H1 (cell line): Measurements from ENCODE around the gene TSSC4. TPM values are rescaled to one million over a fixed set of nuclear protein-coding genes. Genes with fewer than 3 reads are reported as not detected.

ENCODE experiments used
- CTCF ChIA-PET: fragments of 300-600 bp; sonication (Branson Sonifier 250); formaldehyde crosslinking; loops from one replicate; lab custom pipeline; 2021; ENCODE audit not compliant: partially characterized antibody; lab: Charles Lee
- POLR2A ChIA-PET: fragments of 300-600 bp; sonication (Branson Sonifier 250); formaldehyde crosslinking; loops from one replicate; lab custom pipeline; 2021; ENCODE audit warnings: inconsistent platforms; ENCODE audit not compliant: partially characterized antibody; lab: Charles Lee
- DNase-seq, 2 experiments: peaks; one replicate each; pipeline versions ENCODE4 v3.0.0 to v3.0.0-alpha.2; 2010 to 2022; ENCODE audit warnings: low spot score in 2 of 2, low read depth in 1 of 2, mixed read lengths in 1 of 2
- FAIRE-seq: peaks from 2 replicates; lab custom pipeline; 2011; peaks lifted over from hg19 to GRCh38; lab: Jason Lieb, UNC
- H2AFZ ChIP-seq: 2 replicates; pipeline ENCODE4 v1.8.1; 2012; ENCODE audit warnings: low read length, inconsistent platforms
- H2AK5ac ChIP-seq: 2 replicates; pipeline ENCODE4 v1.6.1; 2013; ENCODE audit warnings: low read depth, low read length
- H2BK120ac ChIP-seq: replicated peaks from 2 replicates; pipeline ENCODE3; 2013; ENCODE audit warnings: low read depth, low read length, inconsistent platforms
- H2BK12ac ChIP-seq: 2 replicates; pipeline ENCODE4 v1.6.1; 2013; ENCODE audit warnings: low read depth, low read length
- H2BK15ac ChIP-seq: 2 replicates; pipeline ENCODE4 v1.6.1; 2013; ENCODE audit warnings: low read length
- H2BK20ac ChIP-seq: 2 replicates; pipeline ENCODE4 v1.6.1; 2013; ENCODE audit warnings: low read length
- H2BK5ac ChIP-seq: 2 replicates; pipeline ENCODE4 v1.6.1; 2013; ENCODE audit warnings: low read depth, low read length
- H3K14ac ChIP-seq: 2 replicates; pipeline ENCODE4 v1.6.1; 2013; ENCODE audit warnings: inconsistent platforms; ENCODE audit not compliant: insufficient read length
- H3K18ac ChIP-seq: 2 replicates; pipeline ENCODE4 v1.6.1; 2013; ENCODE audit warnings: low read length; ENCODE audit errors: extremely low read depth
- H3K23ac ChIP-seq: 2 replicates; pipeline ENCODE4 v1.6.1; 2013; ENCODE audit warnings: inconsistent platforms; ENCODE audit not compliant: insufficient read length
- H3K23me2 ChIP-seq: 2 replicates; pipeline ENCODE4 v1.6.1; 2013; ENCODE audit warnings: low read depth, low read length
- H3K27ac ChIP-seq: 2 replicates; pipeline ENCODE4 v1.6.1; 2011; ENCODE audit warnings: low read depth, low read length, inconsistent platforms
- H3K27me3 ChIP-seq, 4 experiments: replicated peaks in 1 of 4; 1 replicate in 1 of 4; 2 replicates in 3 of 4; pipeline versions ENCODE4 v1.6.1 to v1.8.1; 2011 to 2013; ENCODE audit warnings: low read length in 3 of 4, mild to moderate bottlenecking in 3 of 4, inconsistent platforms in 2 of 4, mixed read lengths in 2 of 4, moderate library complexity in 1 of 4; ENCODE audit not compliant: control insufficient read depth in 3 of 4, insufficient read depth in 3 of 4; ENCODE audit errors: extremely low read depth in 1 of 4
- H3K36me3 ChIP-seq, 4 experiments: 2 replicates each; pipeline versions ENCODE4 v1.6.1 to v1.8.1; 2011 to 2013; ENCODE audit warnings: mild to moderate bottlenecking in 4 of 4, low read length in 3 of 4, moderate library complexity in 2 of 4, control low read depth in 1 of 4, inconsistent platforms in 1 of 4; ENCODE audit not compliant: insufficient read depth in 4 of 4, control insufficient read depth in 2 of 4
- H3K4ac ChIP-seq: replicated peaks from 2 replicates; pipeline ENCODE3; 2013; ENCODE audit warnings: low read length, low read depth, mixed read lengths, inconsistent platforms; ENCODE audit not compliant: insufficient read length
- H3K4me1 ChIP-seq, 4 experiments: replicated peaks in 1 of 4; 1 replicate in 1 of 4; 2 replicates in 3 of 4; pipeline versions ENCODE4 v1.6.1 to v1.8.1; 2011 to 2013; ENCODE audit warnings: low read length in 3 of 4, inconsistent platforms in 2 of 4, mixed read lengths in 1 of 4; ENCODE audit not compliant: insufficient read depth in 4 of 4, control insufficient read depth in 3 of 4
- H3K4me2 ChIP-seq, 2 experiments: 2 replicates each; pipeline versions ENCODE4 v1.6.1 to v1.8.1; 2011 to 2013; ENCODE audit warnings: low read depth in 2 of 2, low read length in 2 of 2, control low read depth in 1 of 2, inconsistent platforms in 1 of 2, mild to moderate bottlenecking in 1 of 2; ENCODE audit not compliant: insufficient read depth in 1 of 2
- H3K4me3 ChIP-seq, 4 experiments: fragments of 200-600, 300-600 bp in 1 of 4; sonication (generic), shearing (Covaris generic), sonication (Bioruptor Twin) in 1 of 4; 2 replicates each; pipeline versions ENCODE4 v1.5.1 to v1.8.1; 2011 to 2016; ENCODE audit warnings: low read length in 4 of 4, low read depth in 3 of 4, control low read depth in 2 of 4, inconsistent platforms in 2 of 4, mild to moderate bottlenecking in 2 of 4, mixed read lengths in 1 of 4, moderate library complexity in 1 of 4; ENCODE audit not compliant: insufficient read depth in 2 of 4; ENCODE audit errors: extremely low read depth in 1 of 4
- H3K56ac ChIP-seq: replicated peaks from 2 replicates; pipeline ENCODE3; 2013; ENCODE audit warnings: low read depth, mild to moderate bottlenecking, mixed read lengths, low read length, inconsistent platforms; ENCODE audit not compliant: insufficient read length
- H3K79me1 ChIP-seq: 2 replicates; pipeline ENCODE4 v1.6.1; 2013; ENCODE audit warnings: low read depth, low read length, control low read depth
- H3K79me2 ChIP-seq, 2 experiments: 2 replicates each; pipeline versions ENCODE4 v1.6.1 to v1.8.1; 2012 to 2013; ENCODE audit warnings: low read length in 2 of 2, mild to moderate bottlenecking in 2 of 2, inconsistent platforms in 1 of 2; ENCODE audit not compliant: insufficient read depth in 2 of 2, control insufficient read depth in 1 of 2
- H3K9ac ChIP-seq, 4 experiments: replicated peaks in 1 of 4; 1 replicate in 1 of 4; 2 replicates in 3 of 4; pipeline versions ENCODE4 v1.6.1 to v1.8.1; 2011 to 2013; ENCODE audit warnings: low read depth in 3 of 4, low read length in 3 of 4, control low read depth in 2 of 4, mild to moderate bottlenecking in 2 of 4, moderate library complexity in 2 of 4, inconsistent platforms in 1 of 4; ENCODE audit errors: extremely low read depth in 1 of 4
- H3K9me3 ChIP-seq, 2 experiments: 2 replicates each; pipeline versions ENCODE4 v1.6.1 to v1.8.1; 2012 to 2013; ENCODE audit warnings: mild to moderate bottlenecking in 2 of 2, moderate library complexity in 2 of 2, control low read depth in 1 of 2, inconsistent platforms in 1 of 2, low read depth in 1 of 2, low read length in 1 of 2, mixed read lengths in 1 of 2; ENCODE audit not compliant: insufficient read depth in 2 of 2
- H4K20me1 ChIP-seq, 2 experiments: replicated peaks in 1 of 2; 2 replicates each; pipeline versions ENCODE3 to v1.8.1; 2011 to 2013; ENCODE audit warnings: inconsistent platforms in 2 of 2, low read length in 2 of 2, mild to moderate bottlenecking in 1 of 2; ENCODE audit not compliant: insufficient read depth in 2 of 2, control insufficient read depth in 1 of 2
- H4K5ac ChIP-seq: 2 replicates; pipeline ENCODE4 v1.6.1; 2013; ENCODE audit warnings: low read length, low read depth, mixed read lengths, inconsistent platforms; ENCODE audit not compliant: insufficient read length
- H4K8ac ChIP-seq: 2 replicates; pipeline ENCODE4 v1.8.0; 2013; ENCODE audit warnings: mild to moderate bottlenecking, moderate library complexity, low read length, inconsistent platforms; ENCODE audit not compliant: insufficient read depth; ENCODE audit errors: extremely low read depth
- H4K91ac ChIP-seq: replicated peaks from 2 replicates; pipeline ENCODE3; 2013; ENCODE audit warnings: low read length, mixed read lengths, inconsistent platforms; ENCODE audit not compliant: insufficient read length
- BCL11A ChIP-seq, 2 experiments: IDR thresholded peaks; one replicate each; pipeline ENCODE4 v1.6.1; 2011; ENCODE audit warnings: low read depth in 2 of 2, low read length in 2 of 2, mild to moderate bottlenecking in 2 of 2
- CHD2 ChIP-seq: IDR thresholded peaks from 2 replicates; pipeline ENCODE4 v1.6.1; 2012; ENCODE audit warnings: low read length, improper control_type of control experiment
- MAFK ChIP-seq: IDR thresholded peaks from 2 replicates; pipeline ENCODE4 v1.6.1; 2012; ENCODE audit warnings: low read depth, mild to moderate bottlenecking, improper control_type of control experiment, low read length
- RBBP5 ChIP-seq: IDR thresholded peaks from 2 replicates; pipeline ENCODE4 v1.7.1; 2012; ENCODE audit warnings: low read depth, mild to moderate bottlenecking, inconsistent platforms, low read length, moderate library complexity, borderline replicate concordance
- RXRA ChIP-seq: IDR thresholded peaks from 2 replicates; pipeline ENCODE4 v1.6.1; 2011; ENCODE audit warnings: low read depth, mild to moderate bottlenecking, low read length, moderate library complexity; ENCODE audit not compliant: insufficient read depth
- TAF1 ChIP-seq: IDR thresholded peaks from 2 replicates; pipeline ENCODE4 v1.6.1; 2011; ENCODE audit warnings: mild to moderate bottlenecking, low read depth, low read length
- YY1 ChIP-seq: IDR thresholded peaks from 2 replicates; pipeline ENCODE4 v1.6.1; 2011; ENCODE audit warnings: low read depth, mild to moderate bottlenecking, low read length
- WGBS, 2 experiments: shearing (Covaris generic) in 1 of 2; methylation state at CpG; one replicate each; pipeline versions ENCODE4 v1.1.6 to v1.1.7; 2013 to 2015; ENCODE audit warnings: low lambda C conversion rate in 2 of 2, mixed read lengths in 2 of 2, inconsistent platforms in 1 of 2, low coverage in 1 of 2, missing lambda C conversion rate in 1 of 2; ENCODE audit not compliant: insufficient replicate concordance in 2 of 2, insufficient coverage in 1 of 2, insufficient read length in 1 of 2; ENCODE audit errors: extremely low coverage in 1 of 2, missing lambda C conversion rate in 1 of 2; 5-methylcytosine and 5-hydroxymethylcytosine counted together
- polyA plus RNA-seq, 7 experiments: library from polyadenylated mRNA; depleted of rRNA in 3 of 7; stranded (reverse) in 5 of 7; unstranded in 2 of 7; fragments of >200 nt in 5 of 7; fragments of 200-250 nt in 2 of 7; gene quantifications; 1 replicate in 5 of 7; 2 replicates in 1 of 7; 4 replicates in 1 of 7; pipeline versions ENCODE4 v1.2.1 to v1.2.3, GENCODE V29; 2011 to 2013; ENCODE audit warnings: missing spikeins in 2 of 7, mixed read lengths in 2 of 7
- total RNA-seq: library from RNA; stranded (reverse); fragmentation: NEBNext Ultra II Directional; extraction: Animal tissue kit (Norgen Biotek cat#: 25700); gene quantifications from 2 replicates; pipeline ENCODE4 v1.2.1, GENCODE V29; 2021
- TF ChIP-seq, protein P1 (sequence below): IDR thresholded peaks from 2 replicates; pipeline ENCODE4 v1.6.1; 2011; ENCODE audit warnings: low read length, improper control_type of control experiment

The TSSC4 gene
- total and polyA plus RNA-seq, 2 of the 8 experiments (the other 6 are each of a cell fraction or from before 2014, with no cell fraction given) = 34.0 to 39.3 TPM

DNA sequence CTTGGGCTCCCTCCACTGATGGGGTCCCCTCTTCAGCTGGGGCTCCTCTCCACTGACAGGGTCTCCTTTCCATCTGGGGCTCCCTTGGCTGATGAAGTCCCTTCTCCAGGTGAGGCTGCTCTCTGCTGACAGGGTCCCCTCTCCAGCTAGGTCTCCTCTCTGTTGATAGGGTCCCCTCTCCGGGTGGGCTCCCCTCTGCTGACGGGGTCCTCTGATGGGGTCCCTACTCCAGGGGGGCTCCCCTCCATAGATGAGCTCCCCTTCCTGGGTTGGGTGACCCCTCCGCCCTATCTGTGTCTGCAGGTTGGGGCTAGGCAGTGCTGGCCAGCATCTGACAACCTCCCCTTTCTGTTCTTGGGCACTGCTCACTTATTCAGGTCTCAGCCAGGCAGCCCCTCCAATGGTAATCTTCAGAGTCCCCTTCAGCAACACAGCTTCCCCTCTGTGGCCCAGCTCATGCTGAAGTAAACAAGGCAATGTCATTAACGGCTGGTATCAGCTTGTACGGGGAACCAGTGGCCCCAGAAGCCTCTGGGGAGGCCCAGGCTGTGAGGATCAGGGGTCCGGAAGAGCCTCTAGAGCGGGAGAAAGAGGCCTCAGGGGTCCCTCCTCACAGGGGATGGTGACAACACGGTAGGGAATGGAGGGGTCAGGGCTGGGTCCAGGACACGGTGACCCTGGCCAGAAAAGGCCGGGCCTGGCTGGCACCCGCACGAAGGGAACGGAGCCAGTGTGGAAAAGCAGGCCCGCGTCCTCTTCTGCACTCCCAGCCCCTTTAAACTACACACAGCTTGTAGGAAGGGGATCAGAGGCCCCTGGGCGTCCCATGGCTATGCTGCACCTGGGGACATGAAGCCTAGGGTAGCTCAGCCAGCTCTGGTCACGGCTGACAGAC is 33.0 kb upstream of the TSSC4 start:
- no peak overlapping the region for H3K18ac ChIP-seq
- 92% methylated on average over 17 of the region's 17 CpGs; no CpG with 5 or more reads in 1 of the 2 experiments for WGBS, 2 experiments
- H3K56ac ChIP-seq = no peak overlapping the region
- H3K4me2 ChIP-seq = no peak overlapping the region
- ChIA-PET POLR2A (interaction anchor here (3.1 kb wide), 1 partner anchor 10 kb away, joined by 34 read pairs; the partner anchor contains the start of gene CD81), CTCF (interaction anchor here (0.9 to 1.8 kb wide), 5 partner anchors 13 to 181 kb away, joined by 3 to 9 read pairs (median 4); no protein-coding TSS in a partner anchor)
- H3K9ac ChIP-seq = no peak overlapping the region
- no peak overlapping the region for H2BK12ac ChIP-seq
- H2BK120ac ChIP-seq = no peak overlapping the region
- no peak overlapping the region for H2AFZ ChIP-seq
- no peaks in the 10 kb centered on the region for H3K79me1 ChIP-seq
- H3K9me3 ChIP-seq = no peaks in the 10 kb centered on the region
- H4K91ac ChIP-seq = no peak overlapping the region
- H4K20me1 ChIP-seq = peaks cover 0 to 1% of the 10 kb centered on the region in 2 experiments
- H3K4me1 ChIP-seq = no peaks in the 10 kb centered on the region
- no peak overlapping the region for H4K5ac ChIP-seq
- H2BK15ac ChIP-seq = no peak overlapping the region
- no peak overlapping the region for H2BK5ac ChIP-seq
- H3K23ac ChIP-seq = no peak overlapping the region
- H3K36me3 ChIP-seq = no peaks in the 10 kb centered on the region
- H3K27me3 ChIP-seq = 0 out of 7 replicates have a peak, but pooled peaks cover 0 to 2% (median 0%) of the 10 kb centered on the region in 4 experiments
- no peak overlapping the region for H2AK5ac ChIP-seq
- no peak for DNase-seq
- H3K27ac ChIP-seq = no peak overlapping the region
- no peak overlapping the region; the same call in 1 of the 2 replicates for H4K8ac ChIP-seq
- no peaks in the 10 kb centered on the region for H3K23me2 ChIP-seq
- H3K4ac ChIP-seq = no peak overlapping the region
- TF ChIP-seq CHD2 (no peak), RBBP5 (no peak), BCL11A (IDR thresholded peaks at IDR 0.05; ENCODE audit: low read depth in 2 of 2, low read length in 2 of 2) (no peak), RXRA (no peak), YY1 (no peak), TAF1 (no peak), MAFK (no peak)
- TF ChIP-seq, protein P1, sequence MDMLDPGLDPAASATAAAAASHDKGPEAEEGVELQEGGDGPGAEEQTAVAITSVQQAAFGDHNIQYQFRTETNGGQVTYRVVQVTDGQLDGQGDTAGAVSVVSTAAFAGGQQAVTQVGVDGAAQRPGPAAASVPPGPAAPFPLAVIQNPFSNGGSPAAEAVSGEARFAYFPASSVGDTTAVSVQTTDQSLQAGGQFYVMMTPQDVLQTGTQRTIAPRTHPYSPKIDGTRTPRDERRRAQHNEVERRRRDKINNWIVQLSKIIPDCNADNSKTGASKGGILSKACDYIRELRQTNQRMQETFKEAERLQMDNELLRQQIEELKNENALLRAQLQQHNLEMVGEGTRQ = no peak
- TF ChIP-seq, all 59 proteins: peak for 0
- Histone ChIP-seq H3K4me3 (no peak overlapping the region), H3K79me2 (no peaks in the 10 kb centered on the region), H3K14ac (no peak overlapping the region), H2BK20ac (no peak overlapping the region)
- FAIRE-seq = no peak
